CD4-positive, alpha-beta T cell treated with Interleukin-15 for 4 hours (primary cell): ENCODE data around the gene STRN3.
"Not testable (repeated sequence)": the region's sequence is repeated elsewhere in the genome, so short reads cannot be mapped to it uniquely, and the experiment has no call there.

ENCODE experiments used
- DNase-seq: peaks from one replicate; pipeline ENCODE4 v3.0.0-alpha.2; 2020; ENCODE audit warnings: low spot score

Gene STRN3

GRCh38 chr14:30969796-30970195 lies 56.4 kb downstream of the STRN3 start:
- DNase-seq, result not testable (repeated sequence)

- not testable (repeated sequence) for DNase-seq
These were observed 58.6 kb downstream of the STRN3 start for GRCh38 chr14:30967364-30968098.

GRCh38 chr14:30966415-30967363 lies 59.5 kb downstream of the STRN3 start:
- DNase-seq, result no peak

GRCh38 chr14:30965861-30966260 lies 60.3 kb downstream of the STRN3 start:
- DNase-seq, result not testable (repeated sequence)

- not testable (repeated sequence) for DNase-seq
These were observed 63.6 kb downstream of the STRN3 start for GRCh38 chr14:30962537-30962936.

GRCh38 chr14:30961330-30961729 lies 64.8 kb downstream of the STRN3 start:
- no peak for DNase-seq

DNA sequence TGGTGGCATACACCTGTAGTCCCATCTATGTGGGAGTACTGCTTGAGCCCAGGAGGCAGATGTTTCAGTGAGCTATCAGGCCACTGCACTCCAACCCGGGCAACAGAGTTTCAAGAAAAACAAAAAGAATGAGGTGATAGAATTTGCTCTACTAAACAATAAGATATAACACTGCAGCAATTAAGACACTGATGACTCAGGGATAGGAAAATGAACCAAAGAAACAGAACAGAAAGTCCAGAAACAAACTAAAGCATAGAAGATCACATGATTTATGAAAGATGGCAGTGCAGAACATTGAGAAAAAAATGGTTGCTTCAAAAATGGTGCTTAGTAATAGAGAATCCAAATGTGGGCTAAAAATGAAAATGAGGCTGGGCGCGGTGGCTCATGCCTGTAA lies 66.0 kb downstream of the STRN3 start:
- no peak for DNase-seq

DNA sequence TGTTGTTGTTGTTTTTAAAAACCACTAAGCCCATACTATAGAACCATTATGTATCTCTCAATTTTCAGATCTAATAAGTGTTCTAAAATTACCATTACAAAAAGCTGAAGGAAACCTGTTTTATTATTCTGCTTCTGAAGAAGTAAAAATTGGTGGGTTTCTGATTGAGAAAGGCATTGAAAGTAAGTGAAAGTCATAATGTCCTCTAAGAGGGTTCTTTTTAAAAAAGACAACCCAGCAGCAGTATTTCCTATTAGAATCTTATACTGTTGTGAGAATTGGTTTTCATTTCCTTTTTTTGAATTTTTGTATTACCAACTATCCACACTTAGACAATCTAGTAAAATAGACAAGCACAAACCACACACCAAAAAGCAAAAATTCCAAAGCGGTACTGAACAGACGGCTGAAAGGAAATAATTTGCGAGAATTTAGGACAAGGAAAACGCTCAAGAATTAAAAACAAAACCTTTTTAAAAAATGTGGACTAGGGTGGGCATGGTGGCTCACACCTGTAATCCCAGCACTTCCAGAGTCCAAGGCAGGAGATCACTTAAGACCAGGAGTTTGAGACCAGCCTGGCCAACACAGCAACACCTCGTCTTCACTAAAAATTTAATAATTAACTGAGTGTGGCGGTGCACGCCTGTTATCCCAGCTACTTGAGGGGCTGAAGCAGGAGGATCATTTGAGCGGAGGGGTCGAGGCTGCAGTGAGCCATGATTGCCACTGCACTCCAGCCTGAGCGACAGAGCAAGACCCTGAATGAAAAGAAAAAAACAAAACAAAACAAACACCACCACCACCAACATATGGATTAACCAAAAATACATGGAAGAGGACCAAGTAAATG lies 67.4 kb downstream of the STRN3 start:
- no peak for DNase-seq

GRCh38 chr14:30957813-30958370 lies 68.3 kb downstream of the STRN3 start:
- no peak for DNase-seq

GRCh38 chr14:30949651-30950050 lies 76.5 kb downstream of the STRN3 start:
- DNase-seq, result no peak

DNA sequence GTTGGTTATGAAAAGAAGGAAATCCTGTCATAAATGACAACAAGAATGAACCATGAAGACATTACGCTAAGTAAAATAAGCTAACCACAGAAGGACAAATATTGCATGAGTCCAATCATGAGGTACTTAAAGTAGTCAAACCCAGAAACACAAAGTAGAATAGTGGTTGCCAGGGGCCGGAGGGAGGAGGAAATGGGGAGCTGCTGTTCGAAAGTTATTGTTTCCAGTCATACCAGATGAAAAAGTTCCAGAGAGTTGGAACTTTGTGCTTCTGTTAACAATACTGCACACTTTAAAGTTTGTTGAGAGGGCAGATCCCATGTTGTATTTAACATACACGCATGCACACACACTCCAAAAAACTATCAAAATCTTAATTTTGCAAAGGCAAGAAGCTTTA lies 82.5 kb downstream of the STRN3 start:
- no peak for DNase-seq

DNA sequence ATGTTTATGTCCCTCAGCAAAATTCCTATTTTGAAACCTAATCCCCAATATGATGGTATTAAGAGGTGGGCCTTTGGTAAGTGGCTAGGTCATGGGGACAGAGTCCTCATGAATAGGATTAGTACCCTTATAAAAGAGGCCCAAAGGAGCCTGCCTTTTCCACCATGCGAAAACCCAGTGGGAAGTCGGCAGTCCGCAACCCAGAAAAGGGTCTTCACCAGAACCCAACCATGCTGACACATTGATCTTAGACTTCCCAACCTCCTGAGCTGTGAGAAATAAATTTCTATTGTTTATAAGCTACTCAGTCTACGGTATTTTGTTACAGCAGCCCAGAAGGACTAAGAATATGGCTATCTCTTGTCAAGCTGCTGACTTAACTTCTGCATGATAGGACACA lies 85.3 kb downstream of the STRN3 start:
- DNase-seq, result no peak

- no peak for DNase-seq
These were observed 87.6 kb downstream of the STRN3 start for GRCh38 chr14:30938617-30939016.

GRCh38 chr14:30935445-30935844 lies 90.7 kb downstream of the STRN3 start:
- no peak for DNase-seq

GRCh38 chr14:30933937-30934336 lies 92.2 kb downstream of the STRN3 start:
- DNase-seq, result not testable (repeated sequence)

DNA sequence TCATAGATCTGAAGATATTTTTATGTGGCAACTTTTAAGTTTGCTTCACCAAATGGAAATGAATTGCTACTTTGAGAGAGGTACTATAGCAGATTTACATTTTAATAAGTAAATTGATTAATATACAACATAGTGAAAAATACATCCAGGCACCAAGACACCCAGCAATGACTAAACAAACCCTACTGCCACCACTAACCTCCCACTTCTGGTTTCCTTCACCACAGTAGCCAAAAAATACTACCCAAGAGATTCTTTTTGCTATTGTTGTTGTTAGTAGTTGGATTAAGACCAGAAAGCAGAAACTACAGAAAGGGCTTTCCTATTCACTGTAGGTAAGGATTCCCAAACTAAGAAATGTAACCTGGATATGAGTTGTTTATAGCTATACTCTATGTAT lies 97.7 kb downstream of the STRN3 start:
- DNase-seq, result no peak

GRCh38 chr14:30925254-30925653 lies 100.9 kb downstream of the STRN3 start:
- DNase-seq, result no peak

- no peak for DNase-seq
These were observed 104.4 kb downstream of the STRN3 start for GRCh38 chr14:30921788-30922187.

- no peak for DNase-seq
These were observed 104.9 kb downstream of the STRN3 start for GRCh38 chr14:30921305-30921704.

- DNase-seq, result no peak
These were observed 110.6 kb downstream of the STRN3 start for GRCh38 chr14:30915596-30915995.

DNA sequence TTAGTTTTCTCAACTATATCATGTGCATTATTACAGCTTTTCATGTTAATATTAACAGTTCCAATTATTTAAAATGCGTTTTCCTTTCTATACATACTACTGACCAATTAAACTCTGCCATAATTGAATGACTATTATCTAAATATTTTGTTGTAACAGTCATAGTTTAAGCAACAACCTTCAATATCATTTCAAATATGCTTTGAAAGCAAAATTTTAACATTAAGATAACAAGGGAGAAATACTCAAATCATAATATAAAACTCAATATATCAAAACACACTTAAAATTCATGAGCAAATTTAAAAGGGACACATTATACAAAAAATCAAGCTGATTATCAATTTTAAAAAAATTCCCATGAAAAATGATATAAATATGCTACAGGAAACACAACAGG lies 111.4 kb downstream of the STRN3 start:
- DNase-seq, result no peak

DNA sequence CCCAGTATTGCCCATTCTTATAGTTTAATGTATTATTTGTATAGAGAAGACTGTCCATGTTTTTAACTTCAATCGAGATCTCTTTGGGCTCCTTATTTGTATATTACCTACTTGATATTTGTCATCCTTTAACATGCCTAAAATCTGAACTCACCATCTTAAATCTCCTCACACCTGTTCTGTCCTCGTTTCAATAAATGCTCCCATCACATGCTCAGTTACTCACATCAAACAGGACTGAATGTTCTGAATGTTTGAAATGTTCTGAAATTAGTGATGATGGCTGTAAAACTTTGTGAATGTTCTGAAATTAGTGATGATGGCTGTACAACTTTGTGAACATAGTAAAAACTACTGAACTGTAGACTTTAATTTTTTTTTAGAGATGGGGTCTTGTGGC lies 117.4 kb downstream of the STRN3 start:
- no peak for DNase-seq
